Smooth muscle cell of the umbilical artery (primary cell): Measurements from ENCODE around the gene ALPL. TPM values are rescaled to one million over a fixed set of nuclear protein-coding genes. Genes with fewer than 3 reads are reported as not detected.

Source experiments
- total RNA-seq: library from RNA; depleted of rRNA; stranded (reverse); fragments of >200 nt; gene quantifications from 2 replicates; pipeline ENCODE4 v1.2.3, GENCODE V29; 2014

Gene ALPL
- total RNA-seq = 0.30 and 2.7 TPM in 2 replicates

DNA sequence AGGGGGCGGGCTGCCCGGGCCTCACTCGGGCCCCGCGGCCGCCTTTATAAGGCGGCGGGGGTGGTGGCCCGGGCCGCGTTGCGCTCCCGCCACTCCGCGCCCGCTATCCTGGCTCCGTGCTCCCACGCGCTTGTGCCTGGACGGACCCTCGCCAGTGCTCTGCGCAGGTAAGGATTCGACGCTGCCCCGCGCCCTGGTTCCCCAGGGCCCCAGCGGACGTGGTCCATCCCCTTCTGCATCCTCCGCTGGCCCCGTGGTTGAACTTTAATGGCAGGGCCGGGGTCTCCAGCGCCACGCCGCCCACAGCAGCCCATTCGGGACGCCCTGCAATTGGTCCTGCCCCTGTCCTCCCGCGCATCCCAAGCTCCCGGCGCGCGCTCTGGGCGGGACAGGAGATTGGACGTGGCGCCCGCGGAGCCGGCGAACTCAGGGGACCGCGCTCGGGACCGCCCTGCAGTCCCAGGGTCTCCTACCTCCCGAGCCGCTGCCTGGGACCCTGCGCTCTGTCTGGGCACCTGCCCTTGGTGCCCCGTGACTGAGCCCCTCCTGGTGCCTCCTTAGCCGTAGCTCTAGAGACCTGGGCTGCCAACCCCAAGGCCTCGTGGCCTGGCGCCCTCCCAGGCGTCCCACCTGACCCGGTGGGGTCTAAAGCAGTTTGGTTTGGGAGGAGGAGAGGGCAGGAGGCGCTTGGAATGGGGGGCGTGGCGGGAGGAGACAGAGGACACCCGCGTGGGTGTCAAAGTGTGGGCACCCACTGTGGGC lies at the start of gene ALPL:
TSS of gene ALPL (plus strand) at position 73 of the 762 bp plus-strand sequence. CDS start 44,659 bp downstream, outside the sequence.

Other genes starting within 250 kb of the ALPL start
- gene ECE1, start 219.0 kb upstream of the ALPL start, total RNA-seq = 118 and 284 TPM in 2 replicates
- gene NBPF3, start 69.3 kb upstream of the ALPL start, total RNA-seq = 24.9 and 33.3 TPM in 2 replicates
- 0.09 and 0.89 TPM in 2 replicates for gene RAP1GAP, start 159.9 kb downstream of the ALPL start, total RNA-seq